HL-60 (cell line): ENCODE measurements around the gene SDSL.

Source experiments
- POLR2AphosphoS5 ChIP-seq: IDR thresholded peaks from 2 replicates; pipeline ENCODE4 v1.6.1; 2012; ENCODE audit warnings: low read depth
- TF ChIP-seq, protein P1 (sequence below): IDR thresholded peaks from one replicate; pipeline ENCODE4 v1.5.1; 2011; ENCODE audit warnings: low read length, control low read depth, inconsistent platforms; ENCODE audit not compliant: insufficient read depth

GRCh38 chr12:113424915-113425823 is 3.0 kb downstream of the SDSL start:
- TF ChIP-seq, protein P1, sequence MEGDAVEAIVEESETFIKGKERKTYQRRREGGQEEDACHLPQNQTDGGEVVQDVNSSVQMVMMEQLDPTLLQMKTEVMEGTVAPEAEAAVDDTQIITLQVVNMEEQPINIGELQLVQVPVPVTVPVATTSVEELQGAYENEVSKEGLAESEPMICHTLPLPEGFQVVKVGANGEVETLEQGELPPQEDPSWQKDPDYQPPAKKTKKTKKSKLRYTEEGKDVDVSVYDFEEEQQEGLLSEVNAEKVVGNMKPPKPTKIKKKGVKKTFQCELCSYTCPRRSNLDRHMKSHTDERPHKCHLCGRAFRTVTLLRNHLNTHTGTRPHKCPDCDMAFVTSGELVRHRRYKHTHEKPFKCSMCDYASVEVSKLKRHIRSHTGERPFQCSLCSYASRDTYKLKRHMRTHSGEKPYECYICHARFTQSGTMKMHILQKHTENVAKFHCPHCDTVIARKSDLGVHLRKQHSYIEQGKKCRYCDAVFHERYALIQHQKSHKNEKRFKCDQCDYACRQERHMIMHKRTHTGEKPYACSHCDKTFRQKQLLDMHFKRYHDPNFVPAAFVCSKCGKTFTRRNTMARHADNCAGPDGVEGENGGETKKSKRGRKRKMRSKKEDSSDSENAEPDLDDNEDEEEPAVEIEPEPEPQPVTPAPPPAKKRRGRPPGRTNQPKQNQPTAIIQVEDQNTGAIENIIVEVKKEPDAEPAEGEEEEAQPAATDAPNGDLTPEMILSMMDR, result peak; percentile 87
- TF ChIP-seq POLR2AphosphoS5, result no peak
